Right renal cortex interstitium (tissue), 3 donors: ENCODE results near the gene APOC1. TPM values are rescaled to one million over a fixed set of nuclear protein-coding genes. Genes with fewer than 3 reads are reported as not detected.
"Not testable (repeated sequence)": the region's sequence is repeated elsewhere in the genome, so short reads cannot be mapped to it uniquely, and the experiment has no call there.

ENCODE experiments used
- DNase-seq, 3 donors: peaks; one replicate each; pipeline ENCODE4 v3.0.0-alpha.2; 2013; ENCODE audit warnings: low read depth in 3 of 3, low spot score in 2 of 3
- polyA plus RNA-seq, 3 donors: library from polyadenylated mRNA; unstranded; fragments of 120-200 nt; gene quantifications; one replicate each; pipeline ENCODE4 v1.2.1, GENCODE V29; 2013; ENCODE audit not compliant: insufficient read length in 3 of 3

The APOC1 gene
- polyA plus RNA-seq: 10 to 100 TPM in 1 of 3 donors, 1 to 10 TPM in 2; 7.5 to 10.9 (median 9.1) TPM

DNA sequence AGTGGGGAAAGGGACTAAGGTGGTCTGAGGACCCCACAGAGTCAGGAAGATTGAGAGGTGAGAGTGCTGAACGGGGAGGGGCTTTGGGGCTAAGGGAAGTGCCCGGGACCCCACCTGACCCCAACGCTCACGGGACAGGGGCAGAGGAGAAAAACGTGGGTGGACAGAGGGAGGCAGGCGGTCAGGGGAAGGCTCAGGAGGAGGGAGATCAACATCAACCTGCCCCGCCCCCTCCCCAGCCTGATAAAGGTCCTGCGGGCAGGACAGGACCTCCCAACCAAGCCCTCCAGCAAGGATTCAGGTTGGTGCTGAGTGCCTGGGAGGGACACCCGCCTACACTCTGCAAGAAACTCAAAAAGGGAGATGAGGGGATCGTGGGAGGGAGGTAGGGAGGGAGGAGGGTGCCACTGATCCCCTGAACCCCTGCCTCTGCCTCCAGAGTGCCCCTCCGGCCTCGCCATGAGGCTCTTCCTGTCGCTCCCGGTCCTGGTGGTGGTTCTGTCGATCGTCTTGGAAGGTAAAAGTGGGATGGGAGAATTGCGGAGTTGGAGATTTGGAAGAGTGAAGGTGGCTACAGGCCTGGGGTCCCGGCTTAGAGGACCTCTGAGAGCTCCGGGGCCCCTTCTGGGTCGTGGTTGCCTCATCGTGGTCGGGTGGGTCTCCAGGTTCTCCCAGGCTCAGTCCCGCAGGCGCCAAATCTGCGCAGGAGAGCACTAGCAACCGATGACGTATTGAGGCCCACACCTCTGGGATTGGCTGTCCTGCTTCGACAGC is at the start of gene APOC1:
Gene APOC1, plus strand, starts transcription at position 176 of the 774 bp plus-strand sequence. Its CDS starts 284 bp downstream, at position 460.
- peak; percentile 75 to 90 (median 89) for DNase-seq

DNA sequence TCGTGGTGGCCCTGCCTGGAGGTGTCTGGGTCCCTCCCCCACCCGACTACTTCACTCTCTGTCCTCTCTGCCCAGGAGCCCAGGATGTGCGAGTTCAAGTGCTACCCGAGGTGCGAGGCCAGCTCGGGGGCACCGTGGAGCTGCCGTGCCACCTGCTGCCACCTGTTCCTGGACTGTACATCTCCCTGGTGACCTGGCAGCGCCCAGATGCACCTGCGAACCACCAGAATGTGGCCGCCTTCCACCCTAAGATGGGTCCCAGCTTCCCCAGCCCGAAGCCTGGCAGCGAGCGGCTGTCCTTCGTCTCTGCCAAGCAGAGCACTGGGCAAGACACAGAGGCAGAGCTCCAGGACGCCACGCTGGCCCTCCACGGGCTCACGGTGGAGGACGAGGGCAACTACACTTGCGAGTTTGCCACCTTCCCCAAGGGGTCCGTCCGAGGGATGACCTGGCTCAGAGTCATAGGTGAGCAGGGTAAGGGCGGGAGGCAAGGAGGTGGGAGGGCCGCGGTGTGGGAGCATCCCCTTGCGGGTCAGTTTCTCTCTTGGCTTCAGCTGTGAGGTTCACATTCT is 49.1 kb upstream of the APOC1 start:
- no peak for DNase-seq

DNA sequence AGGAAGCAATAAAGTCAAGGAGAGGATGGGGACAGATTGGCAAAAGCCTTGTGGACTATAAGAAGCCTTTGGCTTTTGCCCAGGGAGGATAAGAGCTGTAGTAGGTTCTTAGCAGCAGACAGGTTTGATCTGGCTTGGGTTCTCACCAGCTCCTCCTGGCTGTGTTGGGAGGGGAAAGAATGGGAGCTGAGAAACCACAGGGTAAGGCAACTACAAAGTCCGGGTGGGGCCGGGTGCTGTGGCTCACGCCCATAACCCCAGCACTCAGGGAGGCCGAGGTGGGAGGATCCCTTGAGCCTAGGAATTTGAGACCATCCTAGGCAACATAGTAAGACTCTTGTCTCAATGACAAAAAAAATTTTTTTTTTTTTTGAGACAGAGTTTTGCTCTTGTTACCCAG is 47.7 kb upstream of the APOC1 start:
- DNase-seq: no peak

DNA sequence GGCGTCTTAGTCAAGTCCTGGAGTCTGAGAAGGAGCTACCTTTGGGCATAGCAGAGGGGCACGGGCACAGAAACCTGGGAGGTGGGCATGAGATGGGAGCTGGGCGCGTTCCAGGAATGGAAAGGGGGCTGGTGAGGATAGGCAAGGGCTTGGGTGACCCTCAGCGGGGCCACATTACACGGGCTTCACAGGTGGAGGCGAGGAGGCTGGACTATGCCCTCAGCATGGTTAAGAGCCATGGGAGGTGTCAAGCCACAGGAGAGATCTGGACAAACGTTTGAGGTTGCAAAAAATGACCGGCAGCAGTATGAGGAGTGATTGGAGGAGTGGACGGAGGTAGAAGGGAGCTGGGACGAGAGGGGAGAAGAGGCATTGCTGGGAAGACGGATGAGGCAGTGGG is 46.8 kb upstream of the APOC1 start:
- DNase-seq: no peak

DNA sequence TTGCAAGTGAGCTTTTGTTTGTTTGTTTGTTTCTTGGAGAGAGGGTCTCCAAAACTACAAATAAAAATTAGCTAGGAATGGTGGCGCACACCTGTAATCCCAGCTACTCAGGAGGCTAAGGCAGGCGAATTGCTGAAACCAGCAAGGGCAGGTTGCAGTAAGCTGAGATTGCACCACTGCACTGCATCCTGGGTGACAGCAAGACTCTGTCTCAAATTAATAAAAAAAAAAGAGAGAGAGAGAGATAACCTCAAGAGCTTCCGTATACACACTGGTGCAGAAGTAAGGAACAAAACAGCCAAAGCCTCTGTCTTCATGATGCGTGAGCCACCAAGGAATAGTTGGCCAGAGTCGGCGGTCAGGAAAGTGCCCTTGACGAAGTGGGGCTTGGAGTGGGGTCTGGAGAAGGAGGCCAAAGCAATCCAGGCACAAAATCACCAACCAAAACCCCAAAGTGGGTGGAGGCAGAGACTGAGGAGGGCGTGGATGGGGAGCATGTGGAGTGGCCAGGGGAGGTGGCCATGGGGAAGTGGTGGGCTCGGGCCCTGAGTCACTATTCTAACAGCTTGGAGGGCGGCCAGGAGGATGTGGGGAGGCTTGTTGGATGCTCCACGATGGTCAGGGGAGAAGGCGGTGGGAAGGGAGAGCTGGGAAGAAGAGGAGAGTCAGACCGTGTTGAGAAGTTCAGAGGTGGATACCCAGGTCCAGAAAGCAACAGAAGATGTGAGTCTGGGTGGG is 44.5 kb upstream of the APOC1 start:
- DNase-seq: no peak

GRCh38 chr19:44871809-44872208 is 42.6 kb upstream of the APOC1 start:
- DNase-seq: no peak

DNA sequence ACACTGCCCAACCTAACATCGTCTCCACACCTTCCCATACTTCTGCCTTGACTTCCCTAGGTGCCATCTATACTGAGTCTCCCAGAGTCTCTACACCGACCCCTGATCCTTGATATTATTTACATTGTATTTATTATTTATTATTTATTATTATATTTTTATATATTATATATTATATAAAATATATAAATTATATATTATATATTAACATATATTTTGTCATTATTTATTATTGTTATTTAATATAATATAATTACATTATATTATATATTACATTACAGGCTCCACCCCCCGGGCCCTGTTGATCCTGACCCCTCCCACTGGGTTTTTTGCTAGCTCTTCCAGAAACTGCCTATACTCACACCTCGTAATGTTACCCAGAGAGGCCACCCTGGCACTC is 41.7 kb upstream of the APOC1 start:
- DNase-seq: no peak

GRCh38 chr19:44874317-44874716 is 40.1 kb upstream of the APOC1 start:
- DNase-seq: no peak

GRCh38 chr19:44875666-44876451 is 38.5 kb upstream of the APOC1 start:
- DNase-seq: no peak

- no peak for DNase-seq
Observed at GRCh38 chr19:44876930-44877535, 37.4 kb upstream of the APOC1 start.

GRCh38 chr19:44878120-44878865 is 36.1 kb upstream of the APOC1 start:
- no peak for DNase-seq

GRCh38 chr19:44879309-44880065 is 34.9 kb upstream of the APOC1 start:
- DNase-seq: no peak

DNA sequence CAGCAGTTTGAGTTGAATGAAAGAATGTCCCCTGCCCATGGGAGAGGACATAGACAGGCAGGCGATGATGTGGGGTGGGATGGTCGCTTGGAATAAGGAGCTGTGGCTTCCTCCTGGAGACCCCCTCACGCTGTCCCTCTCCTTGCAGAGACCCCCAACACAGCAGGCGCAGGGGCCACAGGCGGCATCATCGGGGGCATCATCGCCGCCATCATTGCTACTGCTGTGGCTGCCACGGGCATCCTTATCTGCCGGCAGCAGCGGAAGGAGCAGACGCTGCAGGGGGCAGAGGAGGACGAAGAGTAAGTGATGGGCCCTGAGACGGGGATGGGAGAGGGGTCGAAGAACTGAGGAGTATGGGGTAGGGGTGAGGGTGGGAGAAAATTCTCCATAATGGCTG is 32.3 kb upstream of the APOC1 start:
- no peak for DNase-seq

DNA sequence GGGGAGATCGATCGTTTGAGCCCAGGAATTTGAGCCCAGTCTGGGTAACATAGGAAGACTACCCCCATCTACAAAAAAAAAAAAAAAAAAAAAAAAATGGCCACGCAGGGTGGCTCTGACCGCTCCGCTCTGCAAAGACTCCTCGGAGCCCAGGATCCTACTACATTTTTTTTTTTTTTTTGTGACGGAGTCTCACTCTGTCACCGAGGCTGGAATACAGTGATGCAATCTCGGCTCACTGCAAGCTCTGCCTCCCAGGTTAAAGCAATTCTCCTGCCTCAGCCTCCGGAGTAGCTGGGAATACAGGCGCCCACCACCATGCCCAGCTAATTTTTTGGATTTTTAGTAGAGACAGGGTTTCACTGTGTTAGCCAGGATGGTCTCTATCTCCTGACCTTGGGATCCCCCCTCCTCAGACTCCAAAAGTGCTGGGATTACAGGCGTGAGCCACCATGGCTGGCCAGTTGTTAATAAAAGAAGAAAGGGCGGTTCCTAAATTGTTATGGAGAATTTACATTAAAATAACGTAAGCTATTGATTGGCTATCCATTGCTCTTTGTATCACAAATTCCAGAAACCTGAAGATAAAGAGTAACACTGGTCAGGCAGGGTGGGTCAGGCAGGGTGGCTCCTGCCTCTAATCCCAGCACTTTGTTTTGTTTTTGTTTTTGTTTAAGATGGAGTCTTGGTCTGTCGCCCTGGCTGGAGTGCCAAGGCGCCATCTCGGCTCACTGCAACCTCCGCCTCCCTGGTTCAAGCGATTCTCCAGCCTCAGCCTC is 31.6 kb upstream of the APOC1 start:
- DNase-seq: not testable (repeated sequence)

- no peak for DNase-seq
Observed at GRCh38 chr19:44883922-44884321, 30.5 kb upstream of the APOC1 start.

DNA sequence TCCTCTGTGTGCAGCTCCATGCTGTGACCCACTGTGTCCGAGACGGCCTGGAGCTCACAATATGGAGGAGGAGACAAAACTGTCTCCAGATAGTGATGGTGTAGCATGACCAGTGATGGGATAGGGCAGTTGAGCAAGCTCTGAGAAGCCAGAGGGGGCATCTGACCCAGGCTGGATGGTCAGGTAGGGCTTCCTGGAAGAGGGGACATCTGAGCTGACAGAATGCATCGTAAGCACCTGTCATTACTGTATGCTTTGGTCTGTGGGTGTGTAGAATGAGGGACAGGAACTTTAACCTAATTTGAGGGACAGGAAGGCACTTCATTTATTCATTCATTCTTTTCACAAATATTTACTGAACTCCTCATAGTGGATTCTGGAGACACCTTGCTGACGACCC is 29.8 kb upstream of the APOC1 start:
- DNase-seq: no peak

- no peak for DNase-seq
Observed at GRCh38 chr19:44886141-44886540, 28.3 kb upstream of the APOC1 start.

GRCh38 chr19:44887648-44888047 is 26.8 kb upstream of the APOC1 start:
- no peak for DNase-seq
